Psoas muscle (tissue), 8 donors: ENCODE results near the gene ATG7. TPM values are rescaled to one million over a fixed set of nuclear protein-coding genes. Genes with fewer than 3 reads are reported as not detected.

Experiments
- ATAC-seq, 4 donors: fragments of 200-7000 bp; cut with Tn5 transposase; one replicate each; pipeline ENCODE4 v1.9.1; 2020; ENCODE audit warnings: moderate library complexity in 3 of 4, mild to moderate bottlenecking in 2 of 4
- DNase-seq, 2 donors: peaks; one replicate each; pipeline ENCODE4 v3.0.0-alpha.2; 2020
- H3K27ac ChIP-seq: fragments of 200-600 bp; one replicate; pipeline ENCODE4 v1.8.0; 2022
- H3K27me3 ChIP-seq, 3 donors: fragments of 200-600 bp in 1 of 3; one replicate each; pipeline versions ENCODE4 v1.6.1 to v1.8.0; 2013 to 2022; ENCODE audit warnings: low read length in 2 of 3, mild to moderate bottlenecking in 2 of 3, moderate library complexity in 1 of 3; ENCODE audit not compliant: insufficient read depth in 3 of 3
- H3K36me3 ChIP-seq, 2 donors: fragments of 200-600 bp in 1 of 2; one replicate each; pipeline versions ENCODE4 v1.6.1 to v1.8.0; 2013 to 2022; ENCODE audit warnings: low read depth in 1 of 2, mild to moderate bottlenecking in 1 of 2, moderate library complexity in 1 of 2; ENCODE audit not compliant: insufficient read depth in 1 of 2
- H3K4me1 ChIP-seq: fragments of 200-600 bp; one replicate; pipeline ENCODE4 v1.8.0; 2022
- H3K4me3 ChIP-seq: fragments of 200-600 bp; one replicate; pipeline ENCODE4 v1.8.0; 2022; ENCODE audit warnings: mild to moderate bottlenecking
- H3K9me3 ChIP-seq: fragments of 200-600 bp; one replicate; pipeline ENCODE4 v1.8.0; 2022
- WGBS, 3 donors: extraction: QIAGEN DNeasy Blood & Tissue Kit; methylation state at CpG; one replicate each; pipeline versions ENCODE4 v1.1.6 to v1.1.7; 2013; 5-methylcytosine and 5-hydroxymethylcytosine counted together
- intact Hi-C, 2 donors: fragments of 100-400 bp; cut with DNase I; formaldehyde crosslinking; loops; one replicate each; pipeline versions ENCODE4 v1.11.0 to v1.14.2; 2022
- polyA plus RNA-seq, 3 donors: library from polyadenylated mRNA; stranded (reverse); fragments of 200-250 nt; gene quantifications; one replicate each; pipeline ENCODE4 v1.2.3, GENCODE V29; 2013
- total RNA-seq, 4 donors: library from RNA; stranded (reverse); fragmentation: NEBNext Ultra II Directional in 2 of 4; extraction: Animal tissue kit (Norgen Biotek cat#: 25700) in 2 of 4; gene quantifications; one replicate each; pipeline versions ENCODE4 v1.2.1 to v1.2.4, GENCODE V29; 2021 to 2023
- TF ChIP-seq, protein P1 (sequence below): fragments of 200-600 bp; IDR thresholded peaks from one replicate; pipeline ENCODE4 v1.8.0; 2022; ENCODE audit warnings: antibody characterized with exemption
- donor health status: healthy with polysubstance abuse.
- donor health status: DM: no; HTN: no; CAD: no; lungs with moderate emphysema.
- donor health status: Bipolar disorder and iron deficiency.
- donor health status: healthy.
- donor health status: DM: yes; HTN: yes; CAD: no.
- donor health status: DM: no; HTN: no; CAD: no.
- donor health status: DM: no; HTN: no; CAD: no.
- donor health status: DM: yes; HTN: yes; CAD: no.

The ATG7 gene
- total and polyA plus RNA-seq, 7 donors = 5.9 to 15.0 (median 13.5) TPM

DNA sequence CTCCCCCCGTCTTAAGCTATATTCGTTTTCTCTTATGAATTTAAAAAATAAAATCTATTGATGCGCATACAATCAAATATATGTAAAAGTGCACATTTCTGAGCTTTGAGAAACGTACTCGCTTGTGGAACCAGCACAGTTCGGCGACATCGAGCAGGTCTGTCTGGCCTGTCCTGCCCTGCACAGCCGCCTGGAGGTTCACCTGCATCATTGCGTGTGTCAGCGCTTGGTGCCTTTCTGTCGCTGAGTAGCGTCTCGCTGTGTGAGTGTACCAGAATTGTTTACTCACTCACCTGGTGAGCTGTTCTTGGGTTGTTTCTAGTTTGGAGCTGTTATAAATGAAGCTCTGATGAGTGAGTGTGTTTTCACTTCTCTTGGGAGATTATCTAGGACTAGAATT lies 267.5 kb downstream of the ATG7 start:
- H3K27ac ChIP-seq = no peak overlapping the region
- H3K27me3 ChIP-seq = no peaks in the 10 kb centered on the region
- no peak overlapping the region for H3K4me3 ChIP-seq
- TF ChIP-seq, protein P1, sequence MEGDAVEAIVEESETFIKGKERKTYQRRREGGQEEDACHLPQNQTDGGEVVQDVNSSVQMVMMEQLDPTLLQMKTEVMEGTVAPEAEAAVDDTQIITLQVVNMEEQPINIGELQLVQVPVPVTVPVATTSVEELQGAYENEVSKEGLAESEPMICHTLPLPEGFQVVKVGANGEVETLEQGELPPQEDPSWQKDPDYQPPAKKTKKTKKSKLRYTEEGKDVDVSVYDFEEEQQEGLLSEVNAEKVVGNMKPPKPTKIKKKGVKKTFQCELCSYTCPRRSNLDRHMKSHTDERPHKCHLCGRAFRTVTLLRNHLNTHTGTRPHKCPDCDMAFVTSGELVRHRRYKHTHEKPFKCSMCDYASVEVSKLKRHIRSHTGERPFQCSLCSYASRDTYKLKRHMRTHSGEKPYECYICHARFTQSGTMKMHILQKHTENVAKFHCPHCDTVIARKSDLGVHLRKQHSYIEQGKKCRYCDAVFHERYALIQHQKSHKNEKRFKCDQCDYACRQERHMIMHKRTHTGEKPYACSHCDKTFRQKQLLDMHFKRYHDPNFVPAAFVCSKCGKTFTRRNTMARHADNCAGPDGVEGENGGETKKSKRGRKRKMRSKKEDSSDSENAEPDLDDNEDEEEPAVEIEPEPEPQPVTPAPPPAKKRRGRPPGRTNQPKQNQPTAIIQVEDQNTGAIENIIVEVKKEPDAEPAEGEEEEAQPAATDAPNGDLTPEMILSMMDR = no peak
- H3K4me1 ChIP-seq = peaks cover 4% of the 10 kb centered on the region
- no peaks in the 10 kb centered on the region for H3K36me3 ChIP-seq
- ATAC-seq (no peak), DNase-seq (no peak)
- WGBS, 3 donors = 89 to 97% (median 97%) methylated on average over 14 of the region's 14 CpGs
- intact Hi-C loops = no loop called here
- no peaks in the 10 kb centered on the region for H3K9me3 ChIP-seq

DNA sequence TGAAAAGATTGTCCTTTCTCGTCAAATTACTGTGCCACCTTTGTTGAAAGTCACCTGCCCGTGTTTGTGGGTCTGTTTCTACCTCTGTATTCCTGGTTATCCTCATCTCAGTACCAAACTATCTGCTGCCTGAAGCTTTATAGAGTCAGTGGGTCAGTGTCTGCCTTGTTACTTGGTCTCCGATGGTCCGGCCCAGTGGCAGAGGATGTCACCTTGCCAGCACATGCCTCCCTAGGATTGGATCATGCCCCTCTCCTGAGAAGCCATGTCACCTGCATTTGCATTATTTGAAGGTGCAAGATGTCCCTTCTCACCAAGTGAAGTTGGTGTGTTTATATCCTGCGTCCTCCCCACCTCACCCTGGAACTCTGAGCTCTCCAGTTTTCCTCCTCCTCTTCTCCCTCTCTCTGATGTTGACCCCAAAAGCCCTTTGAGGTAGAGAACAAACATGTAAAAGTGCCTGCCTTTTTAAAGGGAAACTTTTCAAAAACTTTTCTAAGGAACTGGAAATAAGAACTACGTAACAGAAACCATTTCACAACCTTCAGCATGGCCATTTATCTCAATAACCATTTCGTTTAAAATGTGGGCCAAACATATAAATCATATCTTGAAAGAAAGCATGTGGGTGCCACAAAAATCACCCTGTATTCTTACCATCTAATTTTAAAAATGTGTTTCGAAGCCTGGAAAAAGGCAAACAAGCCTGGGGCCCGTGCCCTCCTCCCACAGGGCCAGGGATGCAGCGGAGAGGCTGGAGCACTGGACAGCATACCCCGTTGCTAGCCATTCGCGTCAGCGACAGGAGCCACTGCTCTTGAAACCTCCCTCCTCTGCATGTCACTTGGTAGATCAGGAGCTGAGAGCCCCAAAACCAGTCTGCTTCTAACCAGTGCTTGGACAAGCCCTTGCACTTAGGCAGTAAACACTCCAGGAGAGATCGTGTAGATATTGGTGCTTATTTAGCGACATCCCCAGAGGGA lies 269.4 kb downstream of the ATG7 start:
- WGBS, 3 donors = 89 to 93% (median 90%) methylated on average over 16 of the region's 16 CpGs
- DNase-seq = no peak
- intact Hi-C loops = no loop called here
- Histone ChIP-seq H3K4me1 (no peaks in the 10 kb centered on the region), H3K9me3 (no peaks in the 10 kb centered on the region), H3K27ac (no peak overlapping the region), H3K4me3 (no peak overlapping the region), H3K27me3 (no peaks in the 10 kb centered on the region), H3K36me3 (no peaks in the 10 kb centered on the region)
- TF ChIP-seq, protein P1 = no peak
- no peak for ATAC-seq

DNA sequence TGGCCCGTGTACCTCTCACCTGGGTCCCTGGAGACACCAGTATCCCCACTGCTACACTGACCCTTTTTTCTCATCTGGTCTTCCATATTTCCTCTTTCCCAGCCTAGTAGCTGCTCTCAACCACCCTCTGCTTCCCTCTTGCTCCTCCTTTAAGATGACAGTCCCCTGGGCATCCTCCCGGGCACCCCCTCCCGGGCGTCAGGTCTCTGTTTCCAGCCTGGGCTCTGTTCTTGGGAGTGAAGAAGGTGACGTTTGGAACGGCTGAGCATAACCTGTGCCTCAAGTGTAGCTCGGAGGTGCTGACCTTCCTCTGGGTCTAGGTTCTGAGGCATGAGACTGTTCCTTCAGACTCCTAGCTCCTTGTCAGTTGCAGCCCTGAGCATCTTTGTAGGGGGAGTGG lies 270.4 kb downstream of the ATG7 start:
- Histone ChIP-seq H3K4me1 (no peaks in the 10 kb centered on the region), H3K9me3 (no peaks in the 10 kb centered on the region), H3K27me3 (no peaks in the 10 kb centered on the region), H3K27ac (no peak overlapping the region), H3K4me3 (no peak overlapping the region), H3K36me3 (no peaks in the 10 kb centered on the region)
- no peak for DNase-seq
- TF ChIP-seq, protein P1 = no peak
- intact Hi-C loops = no loop called here
- 87 to 91% (median 89%) methylated on average over 7 of the region's 7 CpGs for WGBS, 3 donors
- ATAC-seq = no peak

DNA sequence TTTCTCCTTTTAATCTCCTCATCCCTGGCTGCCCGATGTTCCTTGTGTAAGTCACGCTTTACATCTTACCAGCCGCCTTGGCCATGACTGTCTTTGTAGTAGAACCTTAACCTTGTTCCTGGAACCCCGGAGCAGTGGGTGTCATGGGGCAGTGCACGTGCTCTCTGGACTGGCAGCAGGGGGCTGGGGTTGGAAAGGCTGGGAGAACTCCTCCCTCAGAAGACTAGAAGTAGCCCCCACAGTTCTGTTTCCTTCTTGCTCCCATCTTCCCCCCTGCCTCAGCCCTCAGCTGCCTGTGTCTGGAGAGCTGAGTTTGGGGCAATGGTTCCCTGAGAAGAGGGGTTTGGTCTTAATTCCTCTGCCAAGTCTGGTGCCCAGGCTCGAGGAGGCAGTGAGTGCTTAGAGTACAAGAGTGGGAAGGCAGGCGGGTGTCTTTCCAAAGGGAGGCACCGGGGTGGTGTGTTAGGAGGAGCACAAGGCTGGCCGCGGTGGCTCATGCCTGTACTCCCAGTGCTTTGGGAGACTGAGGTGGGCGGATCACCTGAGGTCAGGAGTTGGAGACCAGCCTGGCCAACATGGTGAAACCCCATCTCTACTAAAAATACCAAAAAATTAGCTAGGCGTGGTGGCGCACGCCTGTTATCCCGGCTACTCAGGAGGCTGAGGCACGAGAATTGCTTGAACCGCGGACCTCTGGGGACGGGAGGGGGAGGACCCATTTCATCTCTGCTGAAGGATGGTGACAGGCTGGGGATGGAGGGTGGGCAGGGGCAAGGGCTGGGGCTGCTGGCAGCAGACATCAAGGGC lies 271.1 kb downstream of the ATG7 start:
- no peak for ATAC-seq
- Histone ChIP-seq H3K36me3 (no peaks in the 10 kb centered on the region), H3K4me3 (no peak overlapping the region), H3K27ac (no peak overlapping the region), H3K4me1 (peaks cover under 1% of the 10 kb centered on the region), H3K27me3 (no peaks in the 10 kb centered on the region), H3K9me3 (no peaks in the 10 kb centered on the region)
- WGBS, 3 donors = 94 to 95% (median 95%) methylated on average over 19 of the region's 19 CpGs
- TF ChIP-seq, protein P1 = no peak
- intact Hi-C loops = no loop called here
- no peak for DNase-seq
